HepG2 (cell line): ENCODE results near the gene TRIM3. TPM values are rescaled to one million over a fixed set of nuclear protein-coding genes. Genes with fewer than 3 reads are reported as not detected.

Experiments
- BCL3 ChIP-seq: sonication (generic); formaldehyde crosslinking; IDR thresholded peaks from 2 replicates; pipeline ENCODE4 v1.5.1; 2020; ENCODE audit warnings: mild to moderate bottlenecking, missing genetic modification reagents, moderate library complexity
- CSRNP2 ChIP-seq: sonication (generic); formaldehyde crosslinking; conservative IDR thresholded peaks from 2 replicates; pipeline ENCODE4 v1.8.0; 2022; ENCODE audit warnings: low read depth, missing genetic modification reagents
- CTCF ChIP-seq: sonication (generic); formaldehyde crosslinking; IDR thresholded peaks from 2 replicates; pipeline ENCODE4 v1.5.0; 2020; ENCODE audit warnings: mild to moderate bottlenecking, missing genetic modification reagents, moderate library complexity
- ETV5 ChIP-seq: IDR thresholded peaks from 2 replicates; pipeline ENCODE4 v1.6.1; 2018; ENCODE audit warnings: missing biosample characterization, missing genetic modification reagents, inconsistent platforms, borderline replicate concordance
- HNRNPUL1 ChIP-seq: fragments of 200-400 bp; formaldehyde crosslinking; IDR thresholded peaks from 2 replicates; pipeline ENCODE4 v1.6.1; 2017; ENCODE audit warnings: low read depth, mild to moderate bottlenecking, low read length, moderate library complexity
- KDM1A ChIP-seq: IDR thresholded peaks from 2 replicates; pipeline ENCODE4 v1.6.1; 2016; ENCODE audit warnings: missing compliant biosample characterization
- NR2F2 ChIP-seq: IDR thresholded peaks from 2 replicates; pipeline ENCODE4 v1.6.1; 2012; ENCODE audit warnings: low read depth, inconsistent platforms, borderline replicate concordance
- PCBP1 ChIP-seq: fragments of 200-400 bp; formaldehyde crosslinking; IDR thresholded peaks from 2 replicates; pipeline ENCODE4 v1.6.1; 2017; ENCODE audit warnings: mild to moderate bottlenecking, low read depth, low read length, borderline replicate concordance
- RARA ChIP-seq: IDR thresholded peaks from 2 replicates; pipeline ENCODE4 v1.6.1; 2016; ENCODE audit warnings: missing genetic modification reagents, missing compliant biosample characterization
- REXO4 ChIP-seq: sonication (generic); formaldehyde crosslinking; IDR thresholded peaks from 2 replicates; pipeline ENCODE4 v1.8.0; 2022; ENCODE audit warnings: missing genetic modification reagents, mild to moderate bottlenecking, borderline replicate concordance
- SRY ChIP-seq: sonication (generic); formaldehyde crosslinking; IDR thresholded peaks from 2 replicates; pipeline ENCODE4 v1.8.0; 2022; ENCODE audit warnings: mild to moderate bottlenecking, missing genetic modification reagents
- THRA ChIP-seq: sonication (generic); formaldehyde crosslinking; IDR thresholded peaks from 2 replicates; pipeline ENCODE4 v1.4.0; 2020; ENCODE audit warnings: missing genetic modification reagents, borderline replicate concordance
- ZBTB38 ChIP-seq: sonication (generic); formaldehyde crosslinking; IDR thresholded peaks from 2 replicates; pipeline ENCODE4 v1.5.1; 2020; ENCODE audit warnings: mild to moderate bottlenecking, missing genetic modification reagents
- ZBTB7A ChIP-seq: sonication (generic); formaldehyde crosslinking; IDR thresholded peaks from 2 replicates; pipeline ENCODE4 v1.8.0; 2022; ENCODE audit warnings: mild to moderate bottlenecking, missing genetic modification reagents
- ZEB1 ChIP-seq: IDR thresholded peaks from 2 replicates; pipeline ENCODE4 v1.6.1; 2012; ENCODE audit warnings: mild to moderate bottlenecking, low read depth, inconsistent platforms; ENCODE audit not compliant: insufficient replicate concordance
- ZNF20 ChIP-seq: sonication (generic); formaldehyde crosslinking; IDR thresholded peaks from 2 replicates; pipeline ENCODE4 v1.4.0; 2020; ENCODE audit warnings: mild to moderate bottlenecking, moderate library complexity, missing genetic modification reagents
- ZNF282 ChIP-seq: fragments of 450-650 bp; IDR thresholded peaks from 2 replicates; pipeline ENCODE4 v1.6.1; 2018; ENCODE audit not compliant: partially characterized antibody
- ZNF354B ChIP-seq: sonication (generic); formaldehyde crosslinking; IDR thresholded peaks from 2 replicates; pipeline ENCODE4 v1.8.0; 2022; ENCODE audit warnings: mild to moderate bottlenecking, missing genetic modification reagents
- ZNF644 ChIP-seq: IDR thresholded peaks from 2 replicates; pipeline ENCODE4 v1.6.1; 2016; ENCODE audit warnings: low read depth
- ZNF709 ChIP-seq: sonication (generic); formaldehyde crosslinking; IDR thresholded peaks from 2 replicates; pipeline ENCODE4 v1.5.0; 2020; ENCODE audit warnings: mild to moderate bottlenecking, missing genetic modification reagents
- ZNF720 ChIP-seq: sonication (generic); formaldehyde crosslinking; IDR thresholded peaks from 2 replicates; pipeline ENCODE4 v1.4.0; 2020; ENCODE audit warnings: missing genetic modification reagents
- ZNF770 ChIP-seq: sonication (generic); formaldehyde crosslinking; IDR thresholded peaks from 2 replicates; pipeline ENCODE4 v1.5.0; 2020; ENCODE audit warnings: mild to moderate bottlenecking, missing genetic modification reagents
- polyA plus RNA-seq, 8 experiments: library from polyadenylated mRNA; depleted of rRNA in 3 of 8; stranded (reverse) in 7 of 8; unstranded in 1 of 8; fragments of >200 nt; fragmentation: Illumina TruSeq in 4 of 8; extraction: Trizol in 4 of 8; gene quantifications; 2 replicates each; pipeline versions ENCODE4 v1.2.1 to v1.2.3, GENCODE V29; 2011 to 2016; ENCODE audit warnings: low read depth in 4 of 8, missing spikeins in 1 of 8, mixed read lengths in 1 of 8; ENCODE audit not compliant: insufficient read depth in 1 of 8
- total RNA-seq, 5 experiments: library from RNA; depleted of rRNA; stranded (reverse); fragments of >200 nt; fragmentation: Illumina TruSeq; extraction: Trizol; gene quantifications; 2 replicates each; pipeline ENCODE4 v1.2.3, GENCODE V29; 2016; ENCODE audit warnings: low read depth in 1 of 5

TRIM3 gene
- total and polyA plus RNA-seq, 2 of the 13 experiments (the other 11 are each of a cell fraction or from before 2014, with no cell fraction given) = 3.6 to 6.3 TPM

- no peak for TF ChIP-seq THRA
- no peak for TF ChIP-seq PCBP1
- no peak for TF ChIP-seq ZNF354B (CRISPR knock-in tag)
- no peak for TF ChIP-seq SRY (CRISPR knock-in tag)
- TF ChIP-seq CSRNP2 = no peak
- TF ChIP-seq ZBTB7A = no peak
- TF ChIP-seq REXO4 = no peak
- TF ChIP-seq RARA = peak; percentile 8; the same call in 1 of the 2 replicates
- no peak for TF ChIP-seq ZNF720 (CRISPR knock-in tag)
- TF ChIP-seq KDM1A (CRISPR knock-in tag) = no peak; the same call in 1 of the 2 replicates
- TF ChIP-seq BCL3 (CRISPR knock-in tag) = no peak; the same call in none of the 2 replicates
- TF ChIP-seq ZBTB38 = 0 out of 2 replicates have a peak, but pooled peaks have one; percentile 71
- no peak for TF ChIP-seq NR2F2
- TF ChIP-seq ZEB1 = peak; percentile 98
- TF ChIP-seq ZNF20 (CRISPR knock-in tag) = no peak
- TF ChIP-seq HNRNPUL1 = no peak
- no peak for TF ChIP-seq ZNF770 (CRISPR knock-in tag)
- no peak for TF ChIP-seq ZNF282
- no peak; the same call in 1 of the 2 replicates for TF ChIP-seq CTCF
- TF ChIP-seq ZNF709 (CRISPR knock-in tag) = peak; percentile 12; the same call in 1 of the 2 replicates
- no peak for TF ChIP-seq ZNF644 (CRISPR knock-in tag)
- peak; percentile 92 for TF ChIP-seq ETV5 (CRISPR knock-in tag)
Observed at GRCh38 chr11:6481012-6481923, 7.5 kb upstream of the TRIM3 start, which contains the start of the genes ARFIP2 and TIMM10B (continued).
